ENCODE measurements around the gene DPP7. TPM values are rescaled to one million over a fixed set of nuclear protein-coding genes. Genes with fewer than 3 reads are reported as not detected.

DPP7 gene
- total RNA-seq (2014; rRNA removed; shearing (Covaris generic); ENCODE audit: low replicate concordance), result 114 and 237 TPM in 2 replicates

GRCh38 chr9:137114613-137115393 lies at the start of gene DPP7:
Gene DPP7, minus strand, starts transcription at chr9:137114733. Its CDS starts 20 bp downstream, at chr9:137114713.
- Histone ChIP-seq H3K27me3 (ENCODE audit: low read length) (no peaks in the 10 kb centered on the region), H4K20me1 (ENCODE audit: insufficient read depth, low read depth, low read length) (no peaks in the 10 kb centered on the region), H3K27ac (ENCODE audit: low read length) (no peak within 1 kb of the TSS), H3K9me3 (ENCODE audit: low read length) (no peaks in the 10 kb centered on the region), H3K4me3 (ENCODE audit: low read length) (peak within 1 kb of the TSS; percentile 82), H2AFZ (ENCODE audit: low read length) (no peak within 1 kb of the TSS), H3K79me2 (ENCODE audit: low read length) (peaks cover 5% of the 10 kb centered on the region; the same call in 1 of the 2 replicates), H3K9ac (ENCODE audit: low read length) (peak within 1 kb of the TSS; percentile 81), H3K4me2 (ENCODE audit: low read depth, low read length, poor library complexity, severe bottlenecking) (peak within 1 kb of the TSS; percentile 78), H3K4me1 (ENCODE audit: low read length) (peaks cover 28% of the 10 kb centered on the region), H3K36me3 (ENCODE audit: insufficient read depth, low read length) (no peaks in the 10 kb centered on the region), H3K9me2 (replicated peaks; ENCODE audit: insufficient read depth, low read length) (no peaks in the 10 kb centered on the region)
- peak; percentile 90 for DNase-seq

DNA sequence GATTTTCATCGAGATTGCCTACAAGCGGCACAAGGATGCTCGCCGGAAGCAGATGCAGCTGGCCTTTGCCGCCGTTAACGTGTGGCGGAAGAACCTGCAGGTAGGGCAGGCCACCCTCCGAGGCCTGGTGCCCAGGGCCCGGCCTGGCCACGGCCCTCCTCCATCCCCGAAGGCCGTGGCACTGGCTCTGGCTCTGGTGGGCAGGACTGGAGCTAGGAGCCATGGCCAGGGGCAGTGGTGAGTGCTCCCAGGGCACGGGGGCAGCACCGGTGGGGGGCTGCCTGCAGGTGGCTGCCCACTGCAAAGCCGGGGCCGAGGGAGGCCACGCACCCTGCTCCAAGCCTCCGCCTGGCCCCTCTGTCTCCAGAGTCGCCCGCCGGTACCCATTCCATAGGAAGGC lies 49.3 kb upstream of the DPP7 start:
- Histone ChIP-seq H2AFZ (ENCODE audit: low read length) (no peak overlapping the region), H3K4me1 (ENCODE audit: low read length) (peaks cover 3% of the 10 kb centered on the region; the same call in 1 of the 2 replicates), H3K9me3 (ENCODE audit: low read length) (no peaks in the 10 kb centered on the region), H4K20me1 (ENCODE audit: insufficient read depth, low read depth, low read length) (0 out of 2 replicates have a peak, but pooled peaks cover 2% of the 10 kb centered on the region), H3K9me2 (replicated peaks; ENCODE audit: insufficient read depth, low read length) (no peaks in the 10 kb centered on the region), H3K4me2 (ENCODE audit: low read depth, low read length, poor library complexity, severe bottlenecking) (no peak overlapping the region), H3K27ac (ENCODE audit: low read length) (no peak overlapping the region), H3K4me3 (ENCODE audit: low read length) (no peak overlapping the region), H3K9ac (ENCODE audit: low read length) (no peak overlapping the region), H3K27me3 (ENCODE audit: low read length) (no peaks in the 10 kb centered on the region), H3K36me3 (ENCODE audit: insufficient read depth, low read length) (no peaks in the 10 kb centered on the region), H3K79me2 (ENCODE audit: low read length) (no peaks in the 10 kb centered on the region)
- DNase-seq, result no peak

GRCh38 chr9:137163365-137163715 lies 48.8 kb upstream of the DPP7 start:
- no peaks in the 10 kb centered on the region for H3K36me3 ChIP-seq (ENCODE audit: insufficient read depth, low read length)
- H3K9me2 ChIP-seq (replicated peaks; ENCODE audit: insufficient read depth, low read length), result no peaks in the 10 kb centered on the region
- no peaks in the 10 kb centered on the region for H3K9me3 ChIP-seq (ENCODE audit: low read length)
- H3K4me2 ChIP-seq (ENCODE audit: low read depth, low read length, poor library complexity, severe bottlenecking), result no peak overlapping the region
- no peaks in the 10 kb centered on the region for H3K4me1 ChIP-seq (ENCODE audit: low read length)
- H3K27ac ChIP-seq (ENCODE audit: low read length), result no peak overlapping the region
- H3K27me3 ChIP-seq (ENCODE audit: low read length), result no peaks in the 10 kb centered on the region
- no peaks in the 10 kb centered on the region for H3K79me2 ChIP-seq (ENCODE audit: low read length)
- DNase-seq, result no peak
- H2AFZ ChIP-seq (ENCODE audit: low read length), result no peak overlapping the region
- H3K9ac ChIP-seq (ENCODE audit: low read length), result no peak overlapping the region
- H3K4me3 ChIP-seq (ENCODE audit: low read length), result no peak overlapping the region
- 0 out of 2 replicates have a peak, but pooled peaks cover 2% of the 10 kb centered on the region for H4K20me1 ChIP-seq (ENCODE audit: insufficient read depth, low read depth, low read length)

DNA sequence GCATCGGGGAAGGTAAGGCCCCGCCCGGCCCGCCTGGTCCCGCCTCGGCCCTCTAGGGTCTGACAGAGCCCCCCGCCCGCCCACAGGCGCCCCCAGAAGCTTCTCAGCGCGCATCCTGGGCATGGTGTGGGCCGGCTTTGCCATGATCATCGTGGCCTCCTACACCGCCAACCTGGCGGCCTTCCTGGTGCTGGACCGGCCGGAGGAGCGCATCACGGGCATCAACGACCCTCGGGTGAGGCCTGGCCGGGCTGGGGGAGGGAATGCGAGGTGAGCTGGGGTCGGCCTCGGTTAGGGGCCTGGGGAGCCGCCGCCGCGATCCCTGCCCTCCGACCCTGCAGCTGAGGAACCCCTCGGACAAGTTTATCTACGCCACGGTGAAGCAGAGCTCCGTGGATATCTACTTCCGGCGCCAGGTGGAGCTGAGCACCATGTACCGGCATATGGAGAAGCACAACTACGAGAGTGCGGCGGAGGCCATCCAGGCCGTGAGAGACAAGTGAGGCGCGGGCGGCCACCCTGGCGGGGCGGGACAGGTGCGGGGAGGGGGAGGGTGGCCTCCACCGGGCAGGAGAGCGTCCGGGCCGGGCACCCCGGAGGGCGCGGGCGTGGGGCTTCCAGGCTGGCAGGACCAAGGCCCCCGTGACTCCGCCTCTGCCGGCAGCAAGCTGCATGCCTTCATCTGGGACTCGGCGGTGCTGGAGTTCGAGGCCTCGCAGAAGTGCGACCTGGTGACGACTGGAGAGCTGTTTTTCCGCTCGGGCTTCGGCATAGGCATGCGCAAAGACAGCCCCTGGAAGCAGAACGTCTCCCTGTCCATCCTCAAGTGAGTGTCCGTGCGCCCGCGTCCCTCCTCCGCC lies 48.2 kb upstream of the DPP7 start:
- H3K4me2 ChIP-seq (ENCODE audit: low read depth, low read length, poor library complexity, severe bottlenecking), result no peak overlapping the region
- no peaks in the 10 kb centered on the region for H3K9me3 ChIP-seq (ENCODE audit: low read length)
- 0 out of 2 replicates have a peak, but pooled peaks cover 2% of the 10 kb centered on the region for H4K20me1 ChIP-seq (ENCODE audit: insufficient read depth, low read depth, low read length)
- no peak for DNase-seq
- H3K27me3 ChIP-seq (ENCODE audit: low read length), result no peaks in the 10 kb centered on the region
- no peak overlapping the region for H3K4me3 ChIP-seq (ENCODE audit: low read length)
- H3K79me2 ChIP-seq (ENCODE audit: low read length), result no peaks in the 10 kb centered on the region
- no peaks in the 10 kb centered on the region for H3K4me1 ChIP-seq (ENCODE audit: low read length)
- H3K36me3 ChIP-seq (ENCODE audit: insufficient read depth, low read length), result no peaks in the 10 kb centered on the region
- H3K9me2 ChIP-seq (replicated peaks; ENCODE audit: insufficient read depth, low read length), result no peaks in the 10 kb centered on the region
- no peak overlapping the region for H3K27ac ChIP-seq (ENCODE audit: low read length)
- H3K9ac ChIP-seq (ENCODE audit: low read length), result no peak overlapping the region
- H2AFZ ChIP-seq (ENCODE audit: low read length), result no peak overlapping the region

DNA sequence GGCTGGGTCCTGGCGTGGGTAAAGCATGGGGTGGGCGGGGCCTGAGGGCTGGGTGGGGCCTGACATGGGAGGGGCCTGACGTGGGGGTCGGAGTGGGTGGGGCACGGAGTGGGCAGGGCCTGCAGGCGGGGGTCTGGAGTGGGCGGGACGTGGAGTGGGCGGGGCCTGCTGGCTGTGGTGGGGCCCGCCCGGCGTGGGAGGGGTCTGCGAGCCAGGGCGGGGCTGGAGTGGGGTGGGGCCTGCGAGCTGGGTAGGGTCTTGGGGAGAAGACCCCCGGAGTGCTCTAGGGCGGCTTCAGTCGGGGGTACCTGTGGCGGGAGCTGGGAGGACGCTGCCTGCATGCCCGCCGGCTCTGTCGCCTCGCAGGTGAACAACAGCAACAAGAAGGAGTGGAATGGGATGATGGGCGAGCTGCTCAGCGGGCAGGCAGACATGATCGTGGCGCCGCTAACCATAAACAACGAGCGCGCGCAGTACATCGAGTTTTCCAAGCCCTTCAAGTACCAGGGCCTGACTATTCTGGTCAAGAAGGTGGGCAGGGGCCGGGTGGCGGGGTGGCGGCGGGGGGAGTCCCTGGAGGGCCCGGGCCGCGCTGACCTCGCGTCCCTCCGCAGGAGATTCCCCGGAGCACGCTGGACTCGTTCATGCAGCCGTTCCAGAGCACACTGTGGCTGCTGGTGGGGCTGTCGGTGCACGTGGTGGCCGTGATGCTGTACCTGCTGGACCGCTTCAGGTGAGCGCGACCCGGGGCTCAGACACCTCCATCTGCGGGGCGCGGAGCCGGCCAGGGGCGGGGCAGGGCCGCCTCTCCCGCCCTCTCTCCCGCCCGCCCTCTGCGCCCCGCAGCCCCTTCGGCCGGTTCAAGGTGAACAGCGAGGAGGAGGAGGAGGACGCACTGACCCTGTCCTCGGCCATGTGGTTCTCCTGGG lies 47.3 kb upstream of the DPP7 start:
- Histone ChIP-seq H3K9me2 (replicated peaks; ENCODE audit: insufficient read depth, low read length) (no peaks in the 10 kb centered on the region), H3K36me3 (ENCODE audit: insufficient read depth, low read length) (no peaks in the 10 kb centered on the region), H3K9me3 (ENCODE audit: low read length) (no peaks in the 10 kb centered on the region), H3K9ac (ENCODE audit: low read length) (no peak overlapping the region), H3K4me2 (ENCODE audit: low read depth, low read length, poor library complexity, severe bottlenecking) (no peak overlapping the region), H3K79me2 (ENCODE audit: low read length) (no peaks in the 10 kb centered on the region), H3K4me3 (ENCODE audit: low read length) (no peak overlapping the region), H3K4me1 (ENCODE audit: low read length) (no peaks in the 10 kb centered on the region), H3K27me3 (ENCODE audit: low read length) (no peaks in the 10 kb centered on the region), H3K27ac (ENCODE audit: low read length) (no peak overlapping the region), H4K20me1 (ENCODE audit: insufficient read depth, low read depth, low read length) (0 out of 2 replicates have a peak, but pooled peaks cover 2% of the 10 kb centered on the region), H2AFZ (ENCODE audit: low read length) (no peak overlapping the region)
- DNase-seq, result no peak

DNA sequence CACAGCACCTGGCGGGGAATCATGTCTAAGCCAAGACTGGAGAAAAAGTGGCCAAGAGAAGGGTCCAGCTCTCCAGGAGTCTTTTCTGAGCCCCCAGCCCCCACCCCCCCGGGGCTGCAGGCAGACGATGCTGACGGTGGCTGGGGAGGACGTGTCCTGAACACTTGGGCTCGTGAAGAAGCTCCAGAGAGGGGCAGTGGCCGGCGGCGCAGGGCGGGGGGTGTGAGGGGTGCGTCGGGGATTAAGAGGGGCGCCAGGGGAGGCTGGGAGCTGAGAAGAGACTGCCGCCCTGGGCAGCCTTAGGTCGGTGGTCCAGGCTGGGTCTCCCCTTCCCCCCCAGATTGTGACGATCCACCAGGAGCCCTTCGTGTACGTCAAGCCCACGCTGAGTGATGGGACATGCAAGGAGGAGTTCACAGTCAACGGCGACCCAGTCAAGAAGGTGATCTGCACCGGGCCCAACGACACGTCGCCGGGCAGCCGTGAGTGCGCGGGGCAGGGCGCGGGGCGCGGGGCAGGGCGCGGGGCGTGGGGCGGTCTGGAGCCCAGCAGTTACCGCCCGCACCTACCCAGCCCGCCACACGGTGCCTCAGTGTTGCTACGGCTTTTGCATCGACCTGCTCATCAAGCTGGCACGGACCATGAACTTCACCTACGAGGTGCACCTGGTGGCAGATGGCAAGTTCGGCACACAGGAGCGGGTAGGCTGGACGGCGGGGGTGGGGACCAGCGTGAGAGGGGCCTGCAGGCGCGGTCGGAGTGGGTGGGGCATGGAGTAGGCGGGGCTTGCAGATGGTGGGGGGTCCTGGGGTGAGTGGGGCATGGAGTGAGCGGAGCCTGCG lies 46.4 kb upstream of the DPP7 start:
- Histone ChIP-seq H3K9ac (ENCODE audit: low read length) (no peak overlapping the region), H3K4me1 (ENCODE audit: low read length) (no peaks in the 10 kb centered on the region), H2AFZ (ENCODE audit: low read length) (no peak overlapping the region), H3K27ac (ENCODE audit: low read length) (no peak overlapping the region), H3K27me3 (ENCODE audit: low read length) (no peaks in the 10 kb centered on the region), H3K79me2 (ENCODE audit: low read length) (no peaks in the 10 kb centered on the region), H3K4me2 (ENCODE audit: low read depth, low read length, poor library complexity, severe bottlenecking) (no peak overlapping the region), H3K36me3 (ENCODE audit: insufficient read depth, low read length) (no peaks in the 10 kb centered on the region), H3K9me3 (ENCODE audit: low read length) (no peaks in the 10 kb centered on the region), H3K4me3 (ENCODE audit: low read length) (no peak overlapping the region), H3K9me2 (replicated peaks; ENCODE audit: insufficient read depth, low read length) (no peaks in the 10 kb centered on the region), H4K20me1 (ENCODE audit: insufficient read depth, low read depth, low read length) (0 out of 2 replicates have a peak, but pooled peaks cover 2% of the 10 kb centered on the region)
- no peak for DNase-seq

DNA sequence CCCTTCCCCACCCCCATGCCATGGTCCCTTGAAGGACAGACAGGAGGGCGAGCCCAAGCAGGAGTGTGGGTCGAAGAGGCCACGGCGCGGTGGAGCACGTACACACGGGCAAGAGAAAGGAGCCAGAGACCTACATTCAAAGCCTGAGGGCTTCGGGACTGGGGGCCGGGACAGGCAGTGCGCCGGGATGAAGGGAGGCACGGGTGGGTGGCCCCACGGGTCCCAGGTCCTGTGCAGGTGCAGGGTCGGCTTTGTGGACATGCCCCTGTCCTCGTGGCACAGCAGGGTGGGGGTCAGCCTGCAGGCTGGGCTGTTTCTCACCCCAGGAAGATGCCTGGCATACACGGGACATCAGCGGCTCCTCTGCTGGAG lies 45.5 kb upstream of the DPP7 start:
- H3K9me2 ChIP-seq (replicated peaks; ENCODE audit: insufficient read depth, low read length), result no peaks in the 10 kb centered on the region
- H3K4me2 ChIP-seq (ENCODE audit: low read depth, low read length, poor library complexity, severe bottlenecking), result no peak overlapping the region
- no peaks in the 10 kb centered on the region for H3K79me2 ChIP-seq (ENCODE audit: low read length)
- H3K4me3 ChIP-seq (ENCODE audit: low read length), result no peak overlapping the region
- H3K9me3 ChIP-seq (ENCODE audit: low read length), result no peaks in the 10 kb centered on the region
- no peak for DNase-seq
- no peaks in the 10 kb centered on the region for H3K27me3 ChIP-seq (ENCODE audit: low read length)
- H3K4me1 ChIP-seq (ENCODE audit: low read length), result no peaks in the 10 kb centered on the region
- H2AFZ ChIP-seq (ENCODE audit: low read length), result no peak overlapping the region
- H3K36me3 ChIP-seq (ENCODE audit: insufficient read depth, low read length), result no peaks in the 10 kb centered on the region
- H3K27ac ChIP-seq (ENCODE audit: low read length), result no peak overlapping the region
- H3K9ac ChIP-seq (ENCODE audit: low read length), result no peak overlapping the region
- 0 out of 2 replicates have a peak, but pooled peaks cover 2% of the 10 kb centered on the region for H4K20me1 ChIP-seq (ENCODE audit: insufficient read depth, low read depth, low read length)
